ENCODE results near the gene HHIPL1.

The HHIPL1 gene

DNA sequence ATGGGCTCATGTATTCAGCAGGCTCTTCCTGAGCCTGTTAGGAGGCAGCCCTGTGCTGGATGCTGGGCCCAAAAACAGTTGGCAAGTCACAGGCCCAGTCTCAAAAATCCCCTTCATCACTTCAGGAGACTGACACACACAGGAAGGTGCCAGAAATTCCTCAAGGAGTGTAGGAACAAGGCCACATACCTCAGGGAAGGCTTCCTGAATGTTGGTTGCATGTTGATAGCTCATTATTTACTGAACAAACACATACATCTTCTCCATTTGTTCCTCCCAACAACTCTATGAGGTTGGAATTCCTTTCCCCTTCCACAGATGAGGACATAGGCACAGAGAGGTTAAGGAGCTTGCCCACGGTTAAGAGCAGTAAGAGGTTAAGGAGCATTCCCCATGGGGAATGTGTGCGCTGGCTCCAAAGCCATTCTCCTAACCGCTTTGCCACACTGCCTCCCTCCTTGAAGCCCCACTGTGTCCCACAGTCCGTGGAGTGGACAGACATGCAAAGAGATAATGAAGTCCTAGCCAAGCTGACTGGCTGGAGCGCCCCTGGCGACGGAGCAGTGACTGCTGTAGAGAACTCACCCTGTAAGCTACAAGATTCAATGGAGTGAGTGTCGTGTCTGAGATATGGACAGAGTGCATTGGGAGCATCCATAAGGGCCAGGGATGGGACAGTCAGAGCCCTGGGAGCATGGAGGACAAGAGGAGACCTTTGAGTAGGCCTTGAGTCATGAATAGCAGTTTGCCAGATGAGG is 3.3 kb downstream of the HHIPL1 start:
- Histone ChIP-seq H3K27ac (no peak overlapping the region), H3K9ac (ENCODE audit: insufficient read length) (no peak overlapping the region), H3K9me3 (ENCODE audit: low read depth, low read length) (no peaks in the 10 kb centered on the region), H3K4me3 (no peak overlapping the region), H3K36me3 (ENCODE audit: insufficient read depth, low read length) (no peaks in the 10 kb centered on the region)
- TF ChIP-seq EZH2 (IDR thresholded peaks at IDR 0.05), result no peak
- no peak for TF ChIP-seq POLR2AphosphoS5 (IDR thresholded peaks at IDR 0.05; ENCODE audit: borderline replicate concordance, low read depth, low read length)
- DNase-seq (ENCODE audit: low read depth, low spot score), result no peak

DNA sequence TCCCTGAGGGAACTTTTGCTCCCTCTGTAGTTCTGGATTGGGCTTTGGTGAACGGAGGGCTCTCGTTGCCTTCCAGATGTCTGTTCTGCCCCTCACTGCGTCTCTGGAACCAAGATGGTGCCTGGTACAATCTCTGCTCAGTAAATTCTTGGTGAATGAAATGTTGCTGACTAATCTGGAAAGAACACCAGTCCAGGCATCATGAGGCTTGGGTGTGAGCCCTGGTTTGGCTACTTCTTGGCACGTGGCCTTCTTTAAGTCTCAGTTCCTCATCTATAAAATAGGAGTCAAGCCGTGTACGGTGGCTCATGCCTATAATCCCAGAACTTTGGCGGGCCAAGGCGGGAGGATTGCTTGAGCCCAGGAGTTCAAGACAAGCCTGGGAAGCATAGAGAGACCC is 4.3 kb downstream of the HHIPL1 start:
- H3K27ac ChIP-seq, result no peak overlapping the region
- no peak for DNase-seq (ENCODE audit: low read depth, low spot score)
- no peak overlapping the region for H3K9ac ChIP-seq (ENCODE audit: insufficient read length)
- H3K9me3 ChIP-seq (ENCODE audit: low read depth, low read length), result no peaks in the 10 kb centered on the region
- H3K36me3 ChIP-seq (ENCODE audit: insufficient read depth, low read length), result no peaks in the 10 kb centered on the region
- no peak for TF ChIP-seq POLR2AphosphoS5 (IDR thresholded peaks at IDR 0.05; ENCODE audit: borderline replicate concordance, low read depth, low read length)
- TF ChIP-seq FOXP2 (optimal IDR thresholded peaks at IDR 0.05; ENCODE audit: control extremely low read depth, extremely low read length, insufficient read depth), result no peak
- no peak for TF ChIP-seq EZH2 (IDR thresholded peaks at IDR 0.05)
- no peak overlapping the region for H3K4me3 ChIP-seq

DNA sequence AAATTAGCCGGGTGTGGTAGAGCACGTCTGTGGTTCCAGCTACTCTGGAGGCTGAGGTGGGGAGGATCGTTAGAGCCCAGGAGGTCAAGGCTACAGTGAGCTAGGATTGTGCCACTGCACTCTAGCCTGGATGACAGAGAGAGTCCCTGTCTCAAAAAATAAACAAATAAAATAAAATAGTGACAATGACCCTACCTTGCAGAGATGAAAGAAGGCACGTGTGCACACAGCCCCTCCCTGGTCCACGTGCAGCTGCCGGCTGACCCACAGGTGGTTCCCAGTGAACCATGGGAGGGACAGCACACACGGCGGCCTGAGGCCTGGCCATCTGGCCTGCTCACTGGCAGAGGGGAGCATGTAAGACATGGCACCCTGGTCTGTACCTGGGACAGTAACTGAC is 4.7 kb downstream of the HHIPL1 start:
- no peak overlapping the region for H3K27ac ChIP-seq
- DNase-seq (ENCODE audit: low read depth, low spot score), result no peak
- no peaks in the 10 kb centered on the region for H3K36me3 ChIP-seq (ENCODE audit: insufficient read depth, low read length)
- H3K4me3 ChIP-seq, result no peak overlapping the region
- TF ChIP-seq POLR2AphosphoS5 (IDR thresholded peaks at IDR 0.05; ENCODE audit: borderline replicate concordance, low read depth, low read length) (no peak), EZH2 (IDR thresholded peaks at IDR 0.05) (no peak), FOXP2 (optimal IDR thresholded peaks at IDR 0.05; ENCODE audit: control extremely low read depth, extremely low read length, insufficient read depth) (no peak)
- H3K9me3 ChIP-seq (ENCODE audit: low read depth, low read length), result no peaks in the 10 kb centered on the region
- H3K9ac ChIP-seq (ENCODE audit: insufficient read length), result no peak overlapping the region

DNA sequence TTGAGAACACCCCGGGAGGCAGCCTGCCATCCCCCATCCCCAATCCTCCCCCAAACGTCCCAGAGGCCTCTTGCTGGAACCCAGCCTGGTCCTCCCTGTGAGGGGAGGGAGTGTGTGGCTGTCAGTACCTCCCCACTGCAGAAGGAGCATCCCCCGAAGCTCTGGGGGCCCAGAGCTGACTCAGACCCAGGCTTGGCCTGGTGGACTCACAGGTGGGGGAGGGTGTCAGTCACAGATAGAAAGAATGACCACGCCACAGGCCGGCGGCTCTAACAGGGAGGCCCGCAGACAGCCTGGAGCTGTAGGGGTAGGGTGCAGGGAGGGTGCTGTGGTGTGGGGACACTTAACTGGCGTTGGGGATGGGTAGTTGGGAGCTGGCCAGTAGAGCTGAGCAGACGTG is 5.3 kb downstream of the HHIPL1 start:
- H3K9me3 ChIP-seq (ENCODE audit: low read depth, low read length), result no peaks in the 10 kb centered on the region
- H3K9ac ChIP-seq (ENCODE audit: insufficient read length), result no peak overlapping the region
- H3K4me3 ChIP-seq, result no peak overlapping the region
- no peak for TF ChIP-seq FOXP2 (optimal IDR thresholded peaks at IDR 0.05; ENCODE audit: control extremely low read depth, extremely low read length, insufficient read depth)
- no peak for TF ChIP-seq EZH2 (IDR thresholded peaks at IDR 0.05)
- no peak for TF ChIP-seq POLR2AphosphoS5 (IDR thresholded peaks at IDR 0.05; ENCODE audit: borderline replicate concordance, low read depth, low read length)
- no peak for DNase-seq (ENCODE audit: low read depth, low spot score)
- no peaks in the 10 kb centered on the region for H3K36me3 ChIP-seq (ENCODE audit: insufficient read depth, low read length)
- H3K27ac ChIP-seq, result no peak overlapping the region

DNA sequence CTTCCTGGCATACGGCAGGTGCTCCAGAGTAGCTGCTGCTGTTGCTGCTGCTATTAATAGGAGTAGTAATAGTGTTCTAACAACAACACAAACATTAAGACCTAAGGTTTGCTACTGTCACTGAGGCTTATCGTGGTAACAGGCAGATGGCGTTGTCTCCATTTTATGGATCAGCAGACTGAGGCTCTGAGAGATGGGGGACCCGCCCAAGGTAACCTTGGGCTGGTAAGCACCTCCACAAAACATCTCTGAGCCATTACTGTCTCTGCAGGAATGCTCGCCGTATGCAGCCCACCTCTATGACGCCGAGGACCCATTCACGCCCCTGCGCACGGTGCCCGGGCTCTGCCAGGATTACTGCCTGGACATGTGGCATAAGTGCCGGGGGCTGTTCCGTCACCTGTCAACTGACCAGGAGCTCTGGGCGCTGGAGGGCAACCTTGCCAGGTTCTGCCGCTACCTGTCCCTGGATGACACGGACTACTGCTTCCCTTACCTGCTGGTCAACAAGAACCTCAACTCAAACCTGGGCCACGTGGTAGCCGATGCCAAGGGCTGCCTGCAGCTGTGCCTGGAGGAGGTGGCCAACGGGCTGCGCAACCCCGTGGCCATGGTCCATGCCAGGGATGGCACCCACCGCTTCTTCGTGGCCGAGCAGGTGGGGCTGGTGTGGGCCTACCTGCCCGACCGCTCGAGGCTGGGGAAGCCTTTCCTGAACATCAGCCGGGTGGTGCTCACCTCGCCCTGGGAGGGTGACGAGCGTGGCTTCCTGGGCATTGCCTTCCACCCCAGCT is 7.2 kb downstream of the HHIPL1 start:
- Histone ChIP-seq H3K4me3 (no peak overlapping the region), H3K9me3 (ENCODE audit: low read depth, low read length) (no peaks in the 10 kb centered on the region), H3K9ac (ENCODE audit: insufficient read length) (no peak overlapping the region), H3K27ac (no peak overlapping the region), H3K36me3 (ENCODE audit: insufficient read depth, low read length) (no peaks in the 10 kb centered on the region)
- TF ChIP-seq EZH2 (IDR thresholded peaks at IDR 0.05) (no peak), POLR2AphosphoS5 (IDR thresholded peaks at IDR 0.05; ENCODE audit: borderline replicate concordance, low read depth, low read length) (no peak), FOXP2 (optimal IDR thresholded peaks at IDR 0.05; ENCODE audit: control extremely low read depth, extremely low read length, insufficient read depth) (no peak)
- DNase-seq (ENCODE audit: low read depth, low spot score), result no peak

DNA sequence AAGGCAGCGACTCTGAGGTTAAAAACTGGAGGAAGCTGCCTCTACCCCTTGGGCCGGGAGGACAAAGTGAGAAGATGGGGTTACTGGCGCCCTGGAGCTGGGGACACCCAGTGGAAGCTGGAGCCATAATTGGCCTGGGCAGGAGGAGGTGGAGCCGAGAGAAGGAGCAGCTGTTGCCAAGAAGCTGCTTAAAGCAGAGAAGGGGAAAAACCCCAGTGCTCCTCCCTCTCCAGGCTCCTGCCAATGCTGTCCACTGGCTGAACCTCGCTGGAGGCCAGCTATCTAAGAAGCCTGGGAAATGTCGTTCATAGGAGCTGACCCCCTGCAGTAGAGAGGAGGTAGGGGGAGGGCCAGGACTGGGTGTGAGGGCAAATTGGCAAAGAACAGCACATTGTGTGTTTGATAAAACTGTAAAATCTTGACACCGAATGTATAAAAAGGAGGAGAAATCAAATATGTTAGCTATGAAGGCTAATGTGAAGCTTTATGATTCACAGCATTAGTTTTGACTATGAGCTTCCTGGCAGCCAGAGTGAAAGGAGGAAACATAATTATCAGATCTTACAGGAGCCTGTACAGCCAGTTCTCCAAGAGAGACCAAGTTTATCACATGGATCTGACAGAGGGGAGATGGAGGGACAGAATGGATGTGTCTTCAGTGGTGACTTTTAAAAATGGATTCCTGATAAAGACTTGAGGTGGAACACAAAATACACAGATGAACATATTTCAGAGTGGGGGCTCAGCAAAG is 9.5 kb downstream of the HHIPL1 start:
- Histone ChIP-seq H3K9me3 (ENCODE audit: low read depth, low read length) (no peaks in the 10 kb centered on the region), H3K27ac (no peak overlapping the region), H3K36me3 (ENCODE audit: insufficient read depth, low read length) (no peaks in the 10 kb centered on the region), H3K4me3 (no peak overlapping the region), H3K9ac (ENCODE audit: insufficient read length) (no peak overlapping the region)
- TF ChIP-seq POLR2AphosphoS5 (IDR thresholded peaks at IDR 0.05; ENCODE audit: borderline replicate concordance, low read depth, low read length) (no peak), FOXP2 (optimal IDR thresholded peaks at IDR 0.05; ENCODE audit: control extremely low read depth, extremely low read length, insufficient read depth) (no peak), EZH2 (IDR thresholded peaks at IDR 0.05) (no peak)
- DNase-seq (ENCODE audit: low read depth, low spot score), result no peak

DNA sequence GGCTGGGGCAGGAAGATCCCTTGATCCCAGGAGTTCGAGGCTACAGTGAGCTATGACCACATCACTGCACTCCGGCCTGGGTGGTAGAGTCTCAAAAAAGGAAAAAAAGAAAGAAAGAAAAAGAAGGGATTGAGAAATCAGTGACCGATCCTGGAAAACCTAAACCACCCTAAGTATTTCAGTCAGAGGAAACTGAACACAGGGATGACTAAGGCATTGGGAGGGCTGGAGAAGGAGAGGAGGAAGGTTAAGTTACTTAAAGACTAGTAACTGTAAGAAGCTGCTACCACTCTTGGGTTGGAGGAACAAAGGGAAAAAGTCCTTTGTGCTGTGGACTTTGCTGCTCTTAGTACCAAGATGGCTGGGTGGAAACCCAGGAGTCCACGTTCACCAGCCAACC is 10.6 kb downstream of the HHIPL1 start:
- no peak for DNase-seq (ENCODE audit: low read depth, low spot score)
- Histone ChIP-seq H3K4me3 (no peak overlapping the region), H3K9me3 (ENCODE audit: low read depth, low read length) (no peaks in the 10 kb centered on the region), H3K36me3 (ENCODE audit: insufficient read depth, low read length) (no peaks in the 10 kb centered on the region), H3K9ac (ENCODE audit: insufficient read length) (no peak overlapping the region), H3K27ac (no peak overlapping the region)
- TF ChIP-seq POLR2AphosphoS5 (IDR thresholded peaks at IDR 0.05; ENCODE audit: borderline replicate concordance, low read depth, low read length) (no peak), FOXP2 (optimal IDR thresholded peaks at IDR 0.05; ENCODE audit: control extremely low read depth, extremely low read length, insufficient read depth) (no peak), EZH2 (IDR thresholded peaks at IDR 0.05) (no peak)

DNA sequence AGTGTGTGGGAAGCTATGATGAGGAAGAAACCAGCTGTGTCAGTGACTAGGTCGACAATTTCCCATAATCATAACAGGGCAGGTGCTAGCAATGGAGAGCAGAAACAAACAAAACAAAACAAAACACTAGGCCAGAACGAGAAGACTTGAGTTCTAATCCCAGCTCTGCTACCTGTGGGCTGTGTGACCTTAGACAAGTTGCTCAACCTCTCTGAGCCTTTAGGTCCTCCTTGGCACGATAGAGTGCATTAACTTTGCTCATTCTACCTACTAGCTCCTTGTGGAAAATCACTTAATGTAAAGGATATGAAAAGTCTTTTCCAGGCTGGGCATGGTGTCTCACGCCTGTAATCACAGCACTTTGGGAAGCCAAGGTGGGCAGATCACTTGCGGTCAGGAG is 11.2 kb downstream of the HHIPL1 start:
- DNase-seq (ENCODE audit: low read depth, low spot score), result no peak
- no peaks in the 10 kb centered on the region for H3K36me3 ChIP-seq (ENCODE audit: insufficient read depth, low read length)
- no peak overlapping the region for H3K27ac ChIP-seq
- TF ChIP-seq POLR2AphosphoS5 (IDR thresholded peaks at IDR 0.05; ENCODE audit: borderline replicate concordance, low read depth, low read length), result no peak
- no peak for TF ChIP-seq EZH2 (IDR thresholded peaks at IDR 0.05)
- no peak for TF ChIP-seq FOXP2 (optimal IDR thresholded peaks at IDR 0.05; ENCODE audit: control extremely low read depth, extremely low read length, insufficient read depth)
- no peak overlapping the region for H3K9ac ChIP-seq (ENCODE audit: insufficient read length)
- H3K9me3 ChIP-seq (ENCODE audit: low read depth, low read length), result no peaks in the 10 kb centered on the region
- no peak overlapping the region for H3K4me3 ChIP-seq
